SK-N-SH (cell line): ENCODE data around the gene CPNE7. TPM values are rescaled to one million over a fixed set of nuclear protein-coding genes. Genes with fewer than 3 reads are reported as not detected.

Experiments used
- CTCF ChIA-PET: fragments of 300-600, 350-600 bp; formaldehyde crosslinking; extraction: SDS; loops from one replicate; lab custom pipeline; 2021; lab: Yijun Ruan, JAX
- POLR2A ChIA-PET: fragments of 350-600 bp; sonication (Branson Sonifier 250); formaldehyde crosslinking; extraction: SDS; loops from one replicate; lab custom pipeline; 2020; ENCODE audit warnings: antibody characterized with exemption, inconsistent platforms; lab: Yijun Ruan, JAX
- DNase-seq: peaks from one replicate; pipeline ENCODE4 v3.0.0; 2012
- H2AFZ ChIP-seq: fragments of 200-600 bp; sonication (generic); 2 replicates; pipeline ENCODE4 v1.8.1; 2016; ENCODE audit warnings: antibody characterized with exemption, mild to moderate bottlenecking, low read depth
- H3F3A ChIP-seq: fragments of 200-600 bp; sonication (generic); replicated peaks from 2 replicates; pipeline ENCODE3; 2016; ENCODE audit warnings: antibody characterized with exemption, mild to moderate bottlenecking; ENCODE audit not compliant: insufficient read depth
- H3K27ac ChIP-seq, 2 experiments: fragments of 200-500 bp in 1 of 2; fragments of 200-600 bp in 1 of 2; sonication (Bioruptor generic) in 1 of 2; sonication (generic), shearing (Covaris generic) in 1 of 2; 2 replicates each; pipeline versions ENCODE4 v1.5.1 to v1.6.1; 2014 to 2016; ENCODE audit warnings: low read depth in 2 of 2, inconsistent platforms in 1 of 2, low read length in 1 of 2, mild to moderate bottlenecking in 1 of 2, mixed read lengths in 1 of 2
- H3K27me3 ChIP-seq: fragments of 200-600 bp; sonication (generic), shearing (Covaris generic); 2 replicates; pipeline ENCODE4 v1.6.1; 2016; ENCODE audit warnings: mixed run types; ENCODE audit not compliant: insufficient read depth
- H3K36me3 ChIP-seq, 2 experiments: fragments of 200-500 bp in 1 of 2; fragments of 200-600 bp in 1 of 2; sonication (Bioruptor generic) in 1 of 2; sonication (generic) in 1 of 2; replicated peaks in 1 of 2; 2 replicates each; pipeline versions ENCODE3 to v1.5.1; 2014 to 2016; ENCODE audit warnings: low read length in 1 of 2, mild to moderate bottlenecking in 1 of 2; ENCODE audit not compliant: insufficient read depth in 2 of 2, control insufficient read depth in 1 of 2
- H3K4me1 ChIP-seq, 2 experiments: fragments of 200-500 bp in 1 of 2; fragments of 200-600 bp in 1 of 2; sonication (Bioruptor generic) in 1 of 2; sonication (generic), shearing (Covaris generic) in 1 of 2; 2 replicates each; pipeline versions ENCODE4 v1.5.1 to v1.6.1; 2014 to 2016; ENCODE audit warnings: low read depth in 1 of 2, low read length in 1 of 2, mixed run types in 1 of 2; ENCODE audit not compliant: insufficient read depth in 2 of 2, control insufficient read depth in 1 of 2
- H3K4me2 ChIP-seq: fragments of 200-600 bp; sonication (generic), shearing (Covaris generic); 2 replicates; pipeline ENCODE4 v1.6.1; 2017; ENCODE audit warnings: mixed run types
- H3K4me3 ChIP-seq, 2 experiments: fragments of 200-500 bp in 1 of 2; fragments of 200-600 bp in 1 of 2; sonication (Bioruptor generic) in 1 of 2; sonication (generic), shearing (Covaris generic) in 1 of 2; 2 replicates each; pipeline versions ENCODE4 v1.5.1 to v1.8.1; 2014 to 2016; ENCODE audit warnings: low read depth in 2 of 2, inconsistent platforms in 1 of 2, low read length in 1 of 2, mild to moderate bottlenecking in 1 of 2, mixed read lengths in 1 of 2, moderate library complexity in 1 of 2
- H3K79me2 ChIP-seq: fragments of 200-600 bp; sonication (generic); 2 replicates; pipeline ENCODE4 v1.8.1; 2017; ENCODE audit warnings: mild to moderate bottlenecking; ENCODE audit not compliant: insufficient read depth
- H3K9ac ChIP-seq: fragments of 200-600 bp; sonication (generic); 2 replicates; pipeline ENCODE4 v1.6.1; 2017; ENCODE audit warnings: mixed run types
- H3K9me2 ChIP-seq: fragments of 200-600 bp; sonication (generic); 2 replicates; pipeline ENCODE4 v1.6.1; 2017; ENCODE audit warnings: mixed run types
- H3K9me3 ChIP-seq: fragments of 200-600 bp; sonication (generic); 2 replicates; pipeline ENCODE4 v1.6.1; 2017; ENCODE audit warnings: mixed run types, mild to moderate bottlenecking, moderate library complexity
- H4K20me1 ChIP-seq: fragments of 200-600 bp; sonication (generic); 2 replicates; pipeline ENCODE4 v1.6.1; 2017; ENCODE audit warnings: mild to moderate bottlenecking, mixed run types; ENCODE audit not compliant: insufficient read depth
- CTCF ChIP-seq: fragments of 200-600 bp; sonication (generic); IDR thresholded peaks from 2 replicates; pipeline ENCODE4 v1.6.1; 2017; ENCODE audit warnings: antibody characterized with exemption, mild to moderate bottlenecking, moderate library complexity
- FOSL2 ChIP-seq: IDR thresholded peaks from 2 replicates; pipeline ENCODE4 v1.4.0; 2012; ENCODE audit warnings: low read depth, mild to moderate bottlenecking, moderate library complexity, borderline replicate concordance
- FOXJ3 ChIP-seq: sonication (generic); formaldehyde crosslinking; IDR thresholded peaks from 2 replicates; pipeline ENCODE4 v1.5.1; 2020; ENCODE audit warnings: mild to moderate bottlenecking, missing genetic modification reagents
- GABPA ChIP-seq: IDR thresholded peaks from 2 replicates; pipeline ENCODE4 v1.4.0; 2012; ENCODE audit warnings: low read depth, mild to moderate bottlenecking
- GATA2 ChIP-seq: sonication (generic); formaldehyde crosslinking; IDR thresholded peaks from 2 replicates; pipeline ENCODE4 v1.5.0; 2020; ENCODE audit warnings: mild to moderate bottlenecking, missing genetic modification reagents
- JUND ChIP-seq: IDR thresholded peaks from 2 replicates; pipeline ENCODE4 v1.4.0; 2012
- NRF1 ChIP-seq: IDR thresholded peaks from 2 replicates; pipeline ENCODE4 v1.6.1; 2012; ENCODE audit warnings: low read depth, mild to moderate bottlenecking, low read length
- PBX3 ChIP-seq: IDR thresholded peaks from 2 replicates; pipeline ENCODE4; 2012
- POLR2AphosphoS5 ChIP-seq: IDR thresholded peaks from 2 replicates; pipeline ENCODE4 v1.6.1; 2012; ENCODE audit warnings: low read depth, low read length
- REST ChIP-seq: IDR thresholded peaks from 2 replicates; pipeline ENCODE4 v1.6.1; 2012; ENCODE audit warnings: mild to moderate bottlenecking, low read depth, low read length, moderate library complexity
- RXRA ChIP-seq: IDR thresholded peaks from 2 replicates; pipeline ENCODE4 v1.4.0; 2012; ENCODE audit warnings: low read depth, mild to moderate bottlenecking, borderline replicate concordance
- TCF12 ChIP-seq: IDR thresholded peaks from 2 replicates; pipeline ENCODE4 v1.4.0; 2012
- TEAD4 ChIP-seq: IDR thresholded peaks from 2 replicates; pipeline ENCODE4 v1.4.0; 2012; ENCODE audit warnings: mild to moderate bottlenecking, borderline replicate concordance; ENCODE audit not compliant: insufficient read depth
- USF1 ChIP-seq: IDR thresholded peaks from 2 replicates; pipeline ENCODE4 v1.4.0; 2012; ENCODE audit warnings: low read depth, borderline replicate concordance
- YY1 ChIP-seq: IDR thresholded peaks from 2 replicates; pipeline ENCODE4 v1.4.0; 2012; ENCODE audit warnings: low read depth, mild to moderate bottlenecking
- ZBTB33 ChIP-seq: IDR thresholded peaks from 2 replicates; pipeline ENCODE4 v1.4.0; 2012; ENCODE audit warnings: low read depth, borderline replicate concordance
- WGBS: methylation state at CpG from one replicate; pipeline ENCODE4 v1.1.6; 2017; ENCODE audit warnings: low lambda C conversion rate; 5-methylcytosine and 5-hydroxymethylcytosine counted together
- polyA plus RNA-seq, 3 experiments: library from polyadenylated mRNA; depleted of rRNA; stranded (reverse); fragments of >200 nt; gene quantifications; 2 replicates each; pipeline ENCODE4 v1.2.3, GENCODE V29; 2012
- TF ChIP-seq, protein P1 (sequence below): IDR thresholded peaks from 2 replicates; pipeline ENCODE4 v1.4.0; 2012; ENCODE audit warnings: low read depth

CPNE7 gene
- polyA plus RNA-seq, 1 of the 3 experiments (the other 2 are of a cell fraction), result 3.9 TPM

GRCh38 chr16:89605186-89605970 is 29.8 kb downstream of the CPNE7 start:
- H3K4me1 ChIP-seq, result peaks cover 13 to 21% of the 10 kb centered on the region in 2 experiments; a peak in 3 of 4 replicates
- ChIA-PET POLR2A (no interaction called here), CTCF (interaction anchor here (0.6 to 1.5 kb wide), 3 partner anchors 10 to 48 kb away, joined by 3 to 8 read pairs (median 3); no protein-coding TSS in a partner anchor)

More at GRCh38 chr16:89605186-89605970, 29.8 kb downstream of the CPNE7 start:
- no peak overlapping the region for H2AFZ ChIP-seq
- peaks cover 18% of the 10 kb centered on the region for H3F3A ChIP-seq
- 87% methylated on average over 21 of the region's 34 CpGs for WGBS
- H3K79me2 ChIP-seq, result no peaks in the 10 kb centered on the region
- no peaks in the 10 kb centered on the region for H3K36me3 ChIP-seq
- no peaks in the 10 kb centered on the region for H4K20me1 ChIP-seq
- no peaks in the 10 kb centered on the region for H3K27me3 ChIP-seq
- no peak for DNase-seq
- no peak overlapping the region for H3K27ac ChIP-seq
- H3K4me3 ChIP-seq, result no peak overlapping the region
- no peaks in the 10 kb centered on the region for H3K9me2 ChIP-seq
- H3K9ac ChIP-seq, result no peak overlapping the region
- no peak for TF ChIP-seq REST
- no peak for TF ChIP-seq TCF12
- no peak for TF ChIP-seq POLR2AphosphoS5
- no peak for TF ChIP-seq JUND
- no peak for TF ChIP-seq GABPA
- no peak for TF ChIP-seq TEAD4
- no peak for TF ChIP-seq ZBTB33
- TF ChIP-seq FOSL2, result no peak
- no peak for TF ChIP-seq GATA2 (CRISPR knock-in tag)
- no peak for TF ChIP-seq USF1
- no peak for TF ChIP-seq RXRA
- TF ChIP-seq PBX3, result no peak
- TF ChIP-seq CTCF, result no peak
- TF ChIP-seq, protein P1, sequence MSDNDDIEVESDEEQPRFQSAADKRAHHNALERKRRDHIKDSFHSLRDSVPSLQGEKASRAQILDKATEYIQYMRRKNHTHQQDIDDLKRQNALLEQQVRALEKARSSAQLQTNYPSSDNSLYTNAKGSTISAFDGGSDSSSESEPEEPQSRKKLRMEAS, result no peak
- no peak for TF ChIP-seq NRF1
- no peak for TF ChIP-seq FOXJ3 (CRISPR knock-in tag)
- no peak for TF ChIP-seq YY1
- H3K9me3 ChIP-seq, result no peaks in the 10 kb centered on the region
- no peak overlapping the region for H3K4me2 ChIP-seq
